ENCODE measurements around the gene MAN1C1. TPM values are rescaled to one million over a fixed set of nuclear protein-coding genes. Genes with fewer than 3 reads are reported as not detected.

MAN1C1 gene
- total and polyA plus RNA-seq, 2 donors (not counting 1 experiment from before 2014, with no cell fraction given) = 0.31 to 0.89 TPM

DNA sequence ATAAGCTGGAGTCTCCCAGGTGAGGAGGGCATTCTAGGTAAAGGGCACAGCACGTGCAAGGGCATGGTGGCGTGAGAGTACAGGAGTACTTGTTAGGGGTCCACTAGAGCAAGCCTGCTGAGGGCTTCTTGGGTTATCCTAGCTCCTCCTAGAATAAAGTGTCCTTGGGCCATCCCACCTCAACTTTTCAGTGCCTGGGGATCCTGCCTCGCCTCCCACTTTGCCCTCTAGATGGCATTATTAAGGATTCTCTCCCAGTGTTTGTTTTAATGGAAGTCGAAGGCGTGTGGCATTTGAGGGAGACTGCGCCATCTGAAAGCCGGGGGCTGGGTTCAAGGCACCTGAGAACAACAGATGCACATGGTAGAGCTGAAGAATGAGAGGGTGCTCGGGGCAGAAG, 108.9 kb downstream of the MAN1C1 start:
- DNase-seq = no peak
- ChIA-PET POLR2A (no interaction called here), CTCF (no interaction called here)
- WGBS (ENCODE audit: insufficient coverage) = 95% methylated on average over 6 of the region's 8 CpGs
- intact Hi-C loops (cut with micrococcal nuclease) = no loop called here
- H3K27me3 ChIP-seq (replicated peaks in 1 of 4; ENCODE audit: control extremely low read depth in 1 of 4, control insufficient read depth in 3 of 4, insufficient read depth in 4 of 4, low read length in 3 of 4) = peaks cover 0 to 9% (median 2%) of the 10 kb centered on the region in 4 experiments
- no peaks in the 10 kb centered on the region for H4K20me1 ChIP-seq (ENCODE audit: control insufficient read depth, insufficient read depth, low read length, poor library complexity, severe bottlenecking)
- no peak for ATAC-seq (ENCODE audit: low read depth)
- Mint-ChIP-seq H3K9me3 (ENCODE audit: insufficient read depth) (no peaks in the 10 kb centered on the region), H3K27me3 (peaks cover 42% of the 10 kb centered on the region), H3K4me3 (no peak overlapping the region), H3K4me1 (peaks cover 3% of the 10 kb centered on the region), H3K27ac (no peak overlapping the region)
- TF ChIP-seq, protein P1, sequence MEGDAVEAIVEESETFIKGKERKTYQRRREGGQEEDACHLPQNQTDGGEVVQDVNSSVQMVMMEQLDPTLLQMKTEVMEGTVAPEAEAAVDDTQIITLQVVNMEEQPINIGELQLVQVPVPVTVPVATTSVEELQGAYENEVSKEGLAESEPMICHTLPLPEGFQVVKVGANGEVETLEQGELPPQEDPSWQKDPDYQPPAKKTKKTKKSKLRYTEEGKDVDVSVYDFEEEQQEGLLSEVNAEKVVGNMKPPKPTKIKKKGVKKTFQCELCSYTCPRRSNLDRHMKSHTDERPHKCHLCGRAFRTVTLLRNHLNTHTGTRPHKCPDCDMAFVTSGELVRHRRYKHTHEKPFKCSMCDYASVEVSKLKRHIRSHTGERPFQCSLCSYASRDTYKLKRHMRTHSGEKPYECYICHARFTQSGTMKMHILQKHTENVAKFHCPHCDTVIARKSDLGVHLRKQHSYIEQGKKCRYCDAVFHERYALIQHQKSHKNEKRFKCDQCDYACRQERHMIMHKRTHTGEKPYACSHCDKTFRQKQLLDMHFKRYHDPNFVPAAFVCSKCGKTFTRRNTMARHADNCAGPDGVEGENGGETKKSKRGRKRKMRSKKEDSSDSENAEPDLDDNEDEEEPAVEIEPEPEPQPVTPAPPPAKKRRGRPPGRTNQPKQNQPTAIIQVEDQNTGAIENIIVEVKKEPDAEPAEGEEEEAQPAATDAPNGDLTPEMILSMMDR (IDR thresholded peaks at IDR 0.05) = no peak
- TF ChIP-seq EZH2 (IDR thresholded peaks at IDR 0.05; ENCODE audit: borderline replicate concordance, insufficient read depth, low read depth, low read length, poor library complexity, severe bottlenecking) = no peak
- no peak overlapping the region for H3K4me3 ChIP-seq (ENCODE audit: control extremely low read depth in 1 of 5, extremely low read depth in 1 of 5, insufficient read depth in 1 of 5, low read depth in 2 of 5, low read length in 4 of 5)
- H3K9ac ChIP-seq (ENCODE audit: low read length) = no peak overlapping the region
- no peak overlapping the region for H3K27ac ChIP-seq (ENCODE audit: low read length in 2 of 2)
- peaks cover 0 to 9% (median 0%) of the 10 kb centered on the region in 3 donors for H3K9me3 ChIP-seq (ENCODE audit: control extremely low read depth in 1 of 3, control insufficient read depth in 2 of 3, insufficient read depth in 1 of 3, low read length in 2 of 3)
- no peak overlapping the region for H3K4me2 ChIP-seq (replicated peaks; ENCODE audit: low read depth, low read length, poor library complexity, severe bottlenecking)
- no peaks in the 10 kb centered on the region for H3K79me2 ChIP-seq (ENCODE audit: control insufficient read depth, insufficient read depth, low read length)
- no peak overlapping the region for H2AFZ ChIP-seq (ENCODE audit: insufficient read depth, low read depth, low read length, poor library complexity, severe bottlenecking)
- H3K36me3 ChIP-seq (replicated peaks in 1 of 2; ENCODE audit: control extremely low read depth in 1 of 2, control insufficient read depth in 1 of 2, extremely low read depth in 1 of 2, insufficient read depth in 2 of 2, low read length in 1 of 2) = no peaks in the 10 kb centered on the region
- H3K4me1 ChIP-seq (ENCODE audit: control insufficient read depth in 2 of 2, insufficient read depth in 2 of 2, low read length in 2 of 2) = no peaks in the 10 kb centered on the region

DNA sequence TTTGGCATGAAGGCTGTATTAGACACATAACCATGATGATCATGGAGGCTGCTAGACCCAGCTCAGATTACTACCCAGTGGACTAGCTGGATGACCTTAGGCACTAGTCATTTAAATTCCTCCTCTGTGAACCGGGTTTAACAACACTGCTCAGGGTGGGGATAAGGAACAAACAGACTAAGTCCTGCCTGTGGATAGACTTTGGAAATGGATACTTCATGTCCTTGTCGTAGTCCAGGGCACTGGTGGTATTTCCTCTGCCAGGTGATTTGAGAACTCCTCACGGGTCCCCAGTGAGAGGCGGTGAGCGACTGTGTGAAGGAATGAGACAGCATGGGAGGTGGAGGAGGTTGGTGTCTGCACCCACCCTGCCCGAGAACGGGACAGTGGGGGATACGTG, 110.5 kb downstream of the MAN1C1 start:
- ATAC-seq (ENCODE audit: low read depth) (no peak), DNase-seq (no peak)
- H3K9me3 Mint-ChIP-seq (ENCODE audit: insufficient read depth) = no peaks in the 10 kb centered on the region
- no peaks in the 10 kb centered on the region for H4K20me1 ChIP-seq (ENCODE audit: control insufficient read depth, insufficient read depth, low read length, poor library complexity, severe bottlenecking)
- peaks cover 0 to 9% (median 0%) of the 10 kb centered on the region in 3 donors for H3K9me3 ChIP-seq (ENCODE audit: control extremely low read depth in 1 of 3, control insufficient read depth in 2 of 3, insufficient read depth in 1 of 3, low read length in 2 of 3)
- no peak overlapping the region for H2AFZ ChIP-seq (ENCODE audit: insufficient read depth, low read depth, low read length, poor library complexity, severe bottlenecking)
- no peak overlapping the region for H3K27ac Mint-ChIP-seq
- peaks cover 0 to 4% of the 10 kb centered on the region in 2 donors for H3K4me1 ChIP-seq (ENCODE audit: control insufficient read depth in 2 of 2, insufficient read depth in 2 of 2, low read length in 2 of 2)
- WGBS (ENCODE audit: insufficient coverage) = 81% methylated on average over 6 of the region's 8 CpGs
- POLR2A ChIA-PET = no interaction called here
- no peak overlapping the region for H3K9ac ChIP-seq (ENCODE audit: low read length)
- no peak overlapping the region for H3K4me3 Mint-ChIP-seq
- no peak for TF ChIP-seq EZH2 (IDR thresholded peaks at IDR 0.05; ENCODE audit: borderline replicate concordance, insufficient read depth, low read depth, low read length, poor library complexity, severe bottlenecking)
- TF ChIP-seq, protein P1 (IDR thresholded peaks at IDR 0.05) = no peak
- H3K4me3 ChIP-seq (ENCODE audit: control extremely low read depth in 1 of 5, extremely low read depth in 1 of 5, insufficient read depth in 1 of 5, low read depth in 2 of 5, low read length in 4 of 5) = no peak overlapping the region
- CTCF ChIA-PET = interaction anchor here (0.7 kb wide), 2 partner anchors 31 to 77 kb away, joined by 3 read pairs; no protein-coding TSS in a partner anchor
- peaks cover 0 to 12% (median 2%) of the 10 kb centered on the region in 4 experiments for H3K27me3 ChIP-seq (replicated peaks in 1 of 4; ENCODE audit: control extremely low read depth in 1 of 4, control insufficient read depth in 3 of 4, insufficient read depth in 4 of 4, low read length in 3 of 4)
- no peak overlapping the region for H3K4me2 ChIP-seq (replicated peaks; ENCODE audit: low read depth, low read length, poor library complexity, severe bottlenecking)
- peaks cover 5% of the 10 kb centered on the region for H3K4me1 Mint-ChIP-seq
- no peaks in the 10 kb centered on the region for H3K79me2 ChIP-seq (ENCODE audit: control insufficient read depth, insufficient read depth, low read length)
- H3K27ac ChIP-seq (ENCODE audit: low read length in 2 of 2) = no peak overlapping the region
- intact Hi-C loops (cut with micrococcal nuclease) = no loop called here
- peaks cover 42% of the 10 kb centered on the region for H3K27me3 Mint-ChIP-seq
- no peaks in the 10 kb centered on the region for H3K36me3 ChIP-seq (replicated peaks in 1 of 2; ENCODE audit: control extremely low read depth in 1 of 2, control insufficient read depth in 1 of 2, extremely low read depth in 1 of 2, insufficient read depth in 2 of 2, low read length in 1 of 2)
